ENCODE measurements around the gene TOLLIP. TPM values are rescaled to one million over a fixed set of nuclear protein-coding genes. Genes with fewer than 3 reads are reported as not detected.

Gene TOLLIP
- total RNA-seq, 2 donors from 2014 or later = 46.0 to 46.3 TPM

- H3K27ac ChIP-seq = no peak overlapping the region
- no peak overlapping the region for H3K4me3 ChIP-seq
- peaks cover 63% of the 10 kb centered on the region for H3K36me3 ChIP-seq
- no peaks in the 10 kb centered on the region for H3K4me1 ChIP-seq (ENCODE audit: control insufficient read depth in 1 of 2, low read depth in 2 of 2)
- no peak for ATAC-seq (ENCODE audit: insufficient number of reproducible peaks, low FRiP score, low read depth)
- no peaks in the 10 kb centered on the region for H3K27me3 ChIP-seq (replicated peaks; ENCODE audit: insufficient read depth)
- no peak for DNase-seq (ENCODE audit: low spot score)
- no peaks in the 10 kb centered on the region for H3K9me3 ChIP-seq
- TF ChIP-seq CTCF (IDR thresholded peaks at IDR 0.05) = no peak
These were observed 21.5 kb downstream of the TOLLIP start for GRCh38 chr11:1287928-1288327.

GRCh38 chr11:1285876-1286275, 23.6 kb downstream of the TOLLIP start:
- H3K27ac ChIP-seq = no peak overlapping the region
- peaks cover 69% of the 10 kb centered on the region for H3K36me3 ChIP-seq
- no peaks in the 10 kb centered on the region for H3K4me1 ChIP-seq (ENCODE audit: control insufficient read depth in 1 of 2, low read depth in 2 of 2)
- H3K4me3 ChIP-seq = no peak overlapping the region
- no peaks in the 10 kb centered on the region for H3K27me3 ChIP-seq (replicated peaks; ENCODE audit: insufficient read depth)
- DNase-seq (ENCODE audit: low spot score) = no peak
- no peak for TF ChIP-seq CTCF (IDR thresholded peaks at IDR 0.05)
- H3K9me3 ChIP-seq = no peaks in the 10 kb centered on the region
- no peak for ATAC-seq (ENCODE audit: insufficient number of reproducible peaks, low FRiP score, low read depth)

- no peaks in the 10 kb centered on the region for H3K4me1 ChIP-seq (ENCODE audit: control insufficient read depth in 1 of 2, low read depth in 2 of 2)
- TF ChIP-seq CTCF (IDR thresholded peaks at IDR 0.05) = no peak
- DNase-seq (ENCODE audit: low spot score) (no peak), ATAC-seq (ENCODE audit: insufficient number of reproducible peaks, low FRiP score, low read depth) (no peak)
- H3K9me3 ChIP-seq = no peaks in the 10 kb centered on the region
- H3K36me3 ChIP-seq = peaks cover 70% of the 10 kb centered on the region
- H3K27ac ChIP-seq = no peak overlapping the region
- no peak overlapping the region for H3K4me3 ChIP-seq
- no peaks in the 10 kb centered on the region for H3K27me3 ChIP-seq (replicated peaks; ENCODE audit: insufficient read depth)
These were observed 24.1 kb downstream of the TOLLIP start for GRCh38 chr11:1285316-1285744.

- Histone ChIP-seq H3K4me3 (no peak overlapping the region), H3K27ac (no peak overlapping the region), H3K36me3 (peaks cover 66% of the 10 kb centered on the region), H3K27me3 (replicated peaks; ENCODE audit: insufficient read depth) (no peaks in the 10 kb centered on the region), H3K9me3 (no peaks in the 10 kb centered on the region), H3K4me1 (ENCODE audit: control insufficient read depth in 1 of 2, low read depth in 2 of 2) (no peaks in the 10 kb centered on the region)
- DNase-seq (ENCODE audit: low spot score) (no peak), ATAC-seq (ENCODE audit: insufficient number of reproducible peaks, low FRiP score, low read depth) (no peak)
- no peak for TF ChIP-seq CTCF (IDR thresholded peaks at IDR 0.05)
These were observed 25.5 kb downstream of the TOLLIP start for GRCh38 chr11:1283906-1284305.

GRCh38 chr11:1283091-1283511, 26.3 kb downstream of the TOLLIP start:
- Histone ChIP-seq H3K36me3 (peaks cover 61% of the 10 kb centered on the region), H3K27me3 (replicated peaks; ENCODE audit: insufficient read depth) (no peaks in the 10 kb centered on the region), H3K9me3 (no peaks in the 10 kb centered on the region), H3K4me3 (no peak overlapping the region), H3K27ac (no peak overlapping the region), H3K4me1 (ENCODE audit: control insufficient read depth in 1 of 2, low read depth in 2 of 2) (no peaks in the 10 kb centered on the region)
- no peak for TF ChIP-seq CTCF (IDR thresholded peaks at IDR 0.05)
- ATAC-seq (ENCODE audit: insufficient number of reproducible peaks, low FRiP score, low read depth) (no peak), DNase-seq (ENCODE audit: low spot score) (no peak)
